ENCODE results near the gene GRHL1.

GRHL1 gene

GRCh38 chr2:9949239-9949991, 2.1 kb upstream of the GRHL1 start:
- no peak for DNase-seq

DNA sequence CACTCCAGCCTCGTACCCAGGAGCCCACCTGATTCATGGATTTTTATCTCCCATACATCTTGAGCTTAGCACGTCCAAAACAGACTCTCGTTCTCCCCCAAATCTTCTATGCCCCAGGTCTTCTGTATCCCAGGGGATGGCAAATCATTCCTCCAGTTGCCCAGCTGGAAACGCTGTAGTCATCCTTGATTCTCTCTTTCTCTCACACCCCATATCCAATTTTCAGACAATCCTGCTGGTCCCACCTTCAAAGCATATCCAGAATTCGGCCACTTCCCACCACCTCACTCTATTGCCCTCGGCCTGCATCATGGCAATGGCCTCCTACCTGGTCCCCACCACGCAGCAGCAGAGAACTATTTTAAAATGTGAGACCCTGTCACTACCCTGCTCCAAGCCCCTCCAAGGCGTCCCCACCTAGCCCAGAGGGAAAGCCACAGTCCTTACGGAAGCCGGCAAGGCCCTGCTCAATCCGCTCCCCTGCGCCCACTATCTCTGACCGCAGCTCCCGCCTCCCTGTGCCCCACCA, 1.4 kb upstream of the GRHL1 start:
- DNase-seq, result no peak

GRCh38 chr2:9950521-9951271, 797 bp upstream of the GRHL1 start:
- DNase-seq, result peak; percentile 61

DNA sequence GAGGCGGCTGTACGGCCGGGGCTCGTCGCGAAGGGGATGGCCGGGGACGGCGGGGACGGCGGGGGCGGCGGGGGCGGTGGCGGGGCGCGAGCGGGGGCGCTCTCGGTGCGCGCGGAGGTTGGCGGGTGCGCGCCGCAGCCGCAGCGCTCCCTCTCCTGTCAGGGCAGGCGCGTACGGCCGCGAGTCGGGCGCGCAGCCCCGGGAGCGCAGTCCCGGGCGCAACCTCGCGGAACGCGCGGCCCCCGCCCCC, 296 bp upstream of the GRHL1 start:
- DNase-seq, result no peak

DNA sequence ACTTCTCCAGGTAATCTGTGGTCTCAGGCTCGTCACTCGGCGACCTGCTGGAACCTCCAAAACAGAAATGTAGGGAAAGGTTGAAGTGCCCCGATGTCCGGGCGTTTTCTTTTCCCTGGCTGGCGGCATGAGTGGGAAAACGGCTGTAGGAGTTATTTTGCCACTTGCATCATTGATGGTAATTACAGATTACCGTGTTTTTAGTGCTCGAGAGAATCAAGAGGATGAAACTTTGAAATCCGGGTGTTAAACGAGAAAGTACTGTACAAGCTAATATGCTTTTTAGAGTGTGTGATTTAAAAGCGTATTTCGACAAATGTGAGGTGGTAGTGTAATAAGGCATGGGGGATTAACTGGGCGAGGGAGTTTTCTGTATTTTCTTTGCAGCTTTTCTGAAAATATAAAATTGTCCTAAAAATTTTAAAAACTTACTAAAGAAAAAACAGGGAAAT, 819 bp downstream of the GRHL1 start:
- peak; percentile 38 for DNase-seq

GRCh38 chr2:9952856-9953503, 1.5 kb downstream of the GRHL1 start:
- no peak for DNase-seq

GRCh38 chr2:9954136-9954535, 2.6 kb downstream of the GRHL1 start:
- no peak for DNase-seq

DNA sequence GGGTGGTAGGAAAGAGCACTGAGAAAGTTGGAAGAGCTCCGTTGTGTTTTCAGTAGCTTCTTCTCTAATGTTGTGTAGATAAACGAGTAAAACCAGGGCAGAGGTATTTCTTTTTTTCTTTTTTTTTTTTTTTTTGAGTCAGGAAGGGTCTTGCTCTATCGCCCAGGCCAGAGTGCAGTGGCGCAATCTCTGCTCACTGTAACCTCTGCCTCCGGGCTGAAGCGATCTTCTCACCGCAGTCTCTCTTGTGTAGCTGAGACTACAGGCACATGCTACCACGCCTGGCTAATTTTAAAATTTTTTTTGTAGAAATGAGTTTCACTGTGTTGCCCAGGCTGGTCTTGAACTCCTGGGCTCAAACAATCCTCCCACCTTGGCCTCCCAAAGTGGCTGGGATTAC, 6.6 kb downstream of the GRHL1 start:
- no peak for DNase-seq

DNA sequence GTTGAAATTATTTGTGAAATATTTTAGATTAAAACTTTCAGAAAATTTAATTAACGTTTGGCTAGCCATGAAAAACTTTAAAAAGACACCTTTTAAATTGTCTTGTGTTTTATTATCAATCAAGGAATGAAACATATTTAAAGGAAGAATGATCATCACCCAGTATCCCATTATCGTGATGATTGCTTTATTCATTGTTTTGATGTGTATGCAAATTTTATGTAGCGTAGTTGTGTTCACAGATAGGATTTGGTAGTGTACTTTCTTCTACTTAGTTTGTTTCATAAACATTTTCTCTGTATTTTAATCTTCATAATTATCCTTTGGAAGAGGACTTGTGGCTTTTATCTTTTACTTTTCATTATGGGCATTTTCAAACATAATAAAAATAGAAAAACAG, 7.8 kb downstream of the GRHL1 start:
- DNase-seq, result no peak

DNA sequence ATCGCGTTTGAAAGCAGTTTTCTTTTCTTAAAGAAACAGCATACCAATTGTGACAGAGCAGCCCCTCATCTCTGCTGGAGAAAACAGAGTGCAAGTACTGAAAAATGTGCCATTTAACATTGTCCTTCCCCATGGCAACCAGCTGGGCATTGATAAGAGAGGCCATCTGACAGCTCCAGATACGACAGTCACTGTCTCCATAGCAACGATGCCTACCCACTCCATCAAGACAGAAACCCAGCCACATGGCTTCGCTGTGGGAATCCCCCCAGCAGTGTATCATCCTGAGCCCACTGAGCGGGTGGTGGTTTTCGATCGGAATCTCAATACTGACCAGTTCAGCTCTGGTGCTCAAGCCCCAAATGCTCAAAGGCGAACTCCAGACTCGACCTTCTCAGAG, 9.5 kb downstream of the GRHL1 start:
- DNase-seq, result peak; percentile 80

- DNase-seq, result peak; percentile 8
Observed at GRCh38 chr2:9964334-9964980, 13.0 kb downstream of the GRHL1 start.

DNA sequence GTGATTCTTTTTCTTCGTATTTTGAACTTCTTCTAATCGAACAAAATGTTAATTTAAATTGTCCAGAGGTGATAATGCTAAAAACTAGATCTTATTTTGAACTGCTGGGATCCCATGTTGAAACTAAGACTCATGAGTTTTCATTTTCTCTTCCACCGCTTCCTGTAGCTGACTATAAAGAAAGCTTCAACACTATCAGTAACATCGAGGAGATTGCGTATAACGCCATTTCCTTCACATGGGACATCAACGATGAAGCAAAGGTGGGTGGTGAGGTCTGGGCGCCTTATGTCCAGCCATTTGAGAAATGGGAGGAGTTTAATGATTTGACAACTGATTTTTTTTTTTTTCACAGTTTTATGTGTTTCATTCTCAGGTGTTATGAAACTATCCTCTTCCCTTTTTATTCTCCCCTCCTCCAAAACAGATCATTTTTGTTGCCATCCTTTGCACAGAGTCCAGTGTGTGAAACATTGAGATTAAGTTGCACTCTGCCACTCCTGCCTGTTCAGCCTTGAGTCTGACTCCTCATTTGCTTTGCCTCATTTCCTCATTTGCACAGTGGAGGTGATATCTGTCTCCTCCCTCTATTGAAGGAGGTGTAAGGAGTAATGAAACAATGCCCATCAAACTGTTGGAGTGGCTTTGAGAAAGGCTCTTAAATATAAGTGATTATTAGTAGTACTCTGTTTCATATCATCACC, 13.8 kb downstream of the GRHL1 start:
- no peak for DNase-seq

GRCh38 chr2:9966491-9967022, 15.1 kb downstream of the GRHL1 start:
- no peak for DNase-seq

DNA sequence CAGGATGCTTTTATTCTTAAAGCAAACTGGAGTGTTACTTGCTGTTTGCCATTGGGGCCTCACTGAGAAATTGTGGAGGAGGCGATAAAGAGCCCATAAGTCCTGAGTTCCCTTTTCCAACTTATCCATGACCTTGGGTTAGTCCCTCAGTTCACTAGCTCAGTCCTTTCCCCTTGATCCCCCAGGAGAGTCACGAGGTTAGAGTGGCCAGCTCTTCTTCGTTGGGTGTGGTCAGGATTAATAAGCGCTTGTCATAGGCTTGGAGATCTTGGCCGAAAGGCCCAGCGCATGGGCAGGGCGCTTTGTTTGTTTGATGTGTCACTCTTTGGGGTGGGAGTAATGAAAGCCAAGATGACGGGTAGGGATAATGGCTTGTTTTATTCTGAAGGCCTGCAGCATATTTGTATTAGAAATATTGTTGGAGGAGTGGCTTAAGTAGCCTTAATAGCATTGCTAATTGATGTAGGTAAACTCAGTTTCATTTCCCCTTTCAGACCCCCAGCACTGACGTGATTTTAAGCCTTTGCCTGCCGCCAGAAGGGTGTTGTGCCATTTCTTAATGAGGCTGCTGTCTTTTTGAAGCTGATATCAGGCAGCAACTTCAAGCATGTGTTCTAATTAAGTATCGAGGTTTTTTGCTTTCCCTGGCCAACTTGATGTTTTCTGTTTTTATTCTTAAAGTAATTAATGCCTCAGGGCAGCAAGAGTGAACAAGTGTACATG, 15.7 kb downstream of the GRHL1 start:
- peak; percentile 8 for DNase-seq

DNA sequence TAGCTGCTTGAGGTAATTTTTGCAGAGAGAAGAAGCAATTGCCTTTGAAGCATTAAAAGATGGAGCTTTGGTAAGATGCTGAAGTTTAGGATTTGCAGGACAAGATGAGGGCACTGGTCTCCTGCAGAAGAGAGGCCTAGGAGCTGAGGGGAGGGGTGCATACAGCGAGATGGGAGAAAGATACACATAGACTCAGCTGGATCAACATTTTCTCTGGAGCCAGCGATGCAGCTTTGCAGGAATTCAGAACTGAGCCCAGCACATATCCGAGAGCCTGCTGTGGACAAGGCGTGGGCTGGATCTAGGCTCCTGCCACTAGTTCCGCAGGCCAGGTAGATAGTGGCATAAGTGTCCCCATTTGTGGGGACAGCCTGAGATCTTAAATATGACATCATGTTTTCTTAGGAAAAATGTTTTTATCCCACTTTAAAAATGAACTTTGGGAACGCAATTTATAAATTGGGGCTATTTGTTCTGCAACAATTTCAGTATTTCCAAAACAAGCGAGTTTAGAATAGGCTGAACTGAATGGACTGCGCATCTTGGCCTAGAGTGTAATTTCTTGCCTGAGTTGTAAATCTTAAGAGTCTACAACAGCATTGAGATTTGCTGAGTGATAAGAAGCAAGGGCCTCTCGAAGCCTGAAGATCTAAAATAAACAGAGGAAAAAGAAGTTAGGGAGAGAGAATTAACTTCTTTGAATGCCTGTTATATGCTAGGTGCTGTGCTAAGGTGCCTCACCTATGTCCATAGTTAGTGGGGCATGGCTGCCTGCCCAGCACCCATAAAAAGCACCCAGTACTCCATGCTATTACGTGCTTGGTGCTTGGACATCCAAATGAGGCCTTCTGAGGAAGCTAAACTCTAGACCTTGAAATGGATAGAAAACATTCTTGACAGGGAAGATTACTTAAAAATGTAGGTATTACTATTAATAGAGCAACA, 17.3 kb downstream of the GRHL1 start:
- DNase-seq, result no peak

- no peak for DNase-seq
Observed at GRCh38 chr2:9970200-9971044, 18.9 kb downstream of the GRHL1 start.

DNA sequence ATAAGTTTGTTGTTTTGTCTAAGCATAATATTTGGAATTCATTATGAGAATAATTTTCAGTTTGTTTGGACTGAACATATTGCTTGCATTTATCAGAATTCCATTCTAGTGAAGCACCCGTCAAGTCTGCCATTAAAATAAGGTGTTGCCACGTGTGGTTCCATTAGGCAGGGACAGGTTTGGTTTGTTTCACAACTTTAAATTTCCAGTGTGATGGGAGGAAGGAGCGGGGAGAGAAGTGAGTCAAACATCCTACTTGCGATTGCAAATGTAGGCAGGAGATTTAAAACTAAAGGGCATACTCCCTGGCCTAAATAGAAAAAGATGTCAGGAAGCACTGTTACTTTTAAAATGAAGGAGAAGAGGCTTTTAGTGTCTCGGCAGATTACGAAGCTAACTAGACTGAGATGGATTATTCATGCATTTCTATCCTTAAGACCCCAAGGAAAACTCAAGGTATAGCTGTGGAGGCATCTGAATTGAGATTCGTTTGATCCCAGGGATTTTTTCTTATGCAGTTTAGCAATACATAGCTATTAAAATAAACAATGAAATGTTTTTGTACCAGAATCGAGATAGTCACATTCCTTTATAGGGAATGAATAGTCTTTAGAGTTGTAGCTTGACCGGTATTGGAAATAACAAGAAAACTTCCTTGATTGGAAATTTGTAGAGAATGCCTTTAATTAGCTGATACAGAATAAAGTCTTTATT, 19.8 kb downstream of the GRHL1 start:
- DNase-seq, result no peak

DNA sequence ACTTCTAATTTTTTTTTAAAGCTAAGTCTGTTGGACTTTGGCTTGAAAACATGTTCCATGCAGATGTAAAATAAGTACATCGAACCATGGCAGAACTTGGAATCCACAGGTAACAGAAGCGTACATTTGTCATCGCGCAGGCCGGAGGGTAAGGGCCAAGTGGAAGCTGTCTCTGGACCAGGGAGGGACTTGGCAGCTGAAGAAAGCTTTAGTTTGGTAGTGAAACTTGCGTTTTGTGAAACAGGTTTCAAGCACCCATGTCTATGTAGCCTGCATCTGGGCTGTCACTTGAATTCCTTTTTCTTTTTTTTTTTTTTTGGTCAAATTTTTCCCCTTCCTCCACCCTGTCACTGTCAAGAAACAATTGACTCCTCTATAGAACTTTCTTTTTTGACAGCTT, 20.4 kb downstream of the GRHL1 start:
- no peak for DNase-seq

Measured in retina (tissue), 1 donor.